ENCODE data around the gene SPATA2L.
"Not testable (repeated sequence)": the region's sequence is repeated elsewhere in the genome, so short reads cannot be mapped to it uniquely, and the experiment has no call there.

The SPATA2L gene

GRCh38 chr16:89667000-89667399 lies 34.5 kb downstream of the SPATA2L start:
- TF ChIP-seq CTCF (IDR thresholded peaks at IDR 0.05; ENCODE audit: low read depth, low read length), result peak; percentile 61
- DNase-seq (ENCODE audit: low read depth, low spot score), result peak; percentile 58
- in situ Hi-C loops (cut with HindIII; ENCODE audit: low sequenced_read_pairs); H3K4me3 ChIP-seq (ENCODE audit: low read depth, low read length): not testable (repeated sequence)

- H3K4me3 ChIP-seq (ENCODE audit: low read depth, low read length); DNase-seq (ENCODE audit: low read depth, low spot score); in situ Hi-C loops (cut with HindIII; ENCODE audit: low sequenced_read_pairs): not testable (repeated sequence)
Measured at GRCh38 chr16:89664238-89664637, 37.3 kb downstream of the SPATA2L start.

- no peak for DNase-seq (ENCODE audit: low read depth, low spot score)
- TF ChIP-seq CTCF (IDR thresholded peaks at IDR 0.05; ENCODE audit: low read depth, low read length), result no peak
- no peak overlapping the region for H3K4me3 ChIP-seq (ENCODE audit: low read depth, low read length)
- in situ Hi-C loops (cut with HindIII; ENCODE audit: low sequenced_read_pairs), result no loop called here
Measured at GRCh38 chr16:89661215-89661614, 40.3 kb downstream of the SPATA2L start.

- no peak for DNase-seq (ENCODE audit: low read depth, low spot score)
- in situ Hi-C loops (cut with HindIII; ENCODE audit: low sequenced_read_pairs), result no loop called here
- H3K4me3 ChIP-seq (ENCODE audit: low read depth, low read length), result no peak overlapping the region
- no peak for TF ChIP-seq CTCF (IDR thresholded peaks at IDR 0.05; ENCODE audit: low read depth, low read length)
Measured at GRCh38 chr16:89660146-89660545, 41.4 kb downstream of the SPATA2L start.

- TF ChIP-seq CTCF (IDR thresholded peaks at IDR 0.05; ENCODE audit: low read depth, low read length), result no peak
- DNase-seq (ENCODE audit: low read depth, low spot score), result no peak
- in situ Hi-C loops (cut with HindIII; ENCODE audit: low sequenced_read_pairs), result no loop called here
- H3K4me3 ChIP-seq (ENCODE audit: low read depth, low read length), result peak overlapping the region; percentile 97
Measured at GRCh38 chr16:89658221-89658879, 43.2 kb downstream of the SPATA2L start.

- peak; percentile 85 for DNase-seq (ENCODE audit: low read depth, low spot score)
- in situ Hi-C loops (cut with HindIII; ENCODE audit: low sequenced_read_pairs), result no loop called here
- peak within 1 kb of the TSS; percentile 97 for H3K4me3 ChIP-seq (ENCODE audit: low read depth, low read length)
- no peak for TF ChIP-seq CTCF (IDR thresholded peaks at IDR 0.05; ENCODE audit: low read depth, low read length)
Measured at GRCh38 chr16:89657442-89658220, 43.9 kb downstream of the SPATA2L start, which contains the start of the genes CHMP1A and SPATA33. TSS of gene CHMP1A (minus strand) at chr16:89657708. CDS start at chr16:89657588, 120 bp downstream. TSS of gene SPATA33 (plus strand) at chr16:89657836. CDS start at chr16:89657912, 76 bp downstream.

Measured in astrocyte of the spinal cord (primary cell).